ENCODE data around the gene AKAP8L. TPM values are rescaled to one million over a fixed set of nuclear protein-coding genes. Genes with fewer than 3 reads are reported as not detected.
"Not testable (repeated sequence)": the region's sequence is repeated elsewhere in the genome, so short reads cannot be mapped to it uniquely, and the experiment has no call there.

Gene AKAP8L
- total and polyA plus RNA-seq, 11 donors = 43.3 to 72.2 (median 60.1) TPM

GRCh38 chr19:15337202-15337601 is 81.6 kb downstream of the AKAP8L start:
- no peak for DNase-seq
- H3K27me3 ChIP-seq = no peaks in the 10 kb centered on the region
- no peaks in the 10 kb centered on the region for H3K9me3 ChIP-seq
- no peak for TF ChIP-seq CTCF (IDR thresholded peaks at IDR 0.05)
- no peak for TF ChIP-seq POLR2A (IDR thresholded peaks at IDR 0.05)
- peaks cover 0 to 10% (median 0%) of the 10 kb centered on the region in 9 donors for H3K36me3 ChIP-seq
- H3K27ac ChIP-seq = peak overlapping the region in 8 of 12 donors; percentile 12 to 56 (median 38)
- 36 to 48% (median 43%) methylated on average over 8 of the region's 8 CpGs for WGBS, 4 donors
- ATAC-seq = peak in 2 of 4 donors; percentile 48 to 52
- no peak overlapping the region for H3K4me3 ChIP-seq
- intact Hi-C loops (cut with DNase I) = loop anchor here in 1 of 10 donors (10.0 kb wide), 1 partner anchor 72 kb away; no protein-coding TSS in a partner anchor
- peaks cover 0 to 33% (median 22%) of the 10 kb centered on the region in 12 donors for H3K4me1 ChIP-seq

DNA sequence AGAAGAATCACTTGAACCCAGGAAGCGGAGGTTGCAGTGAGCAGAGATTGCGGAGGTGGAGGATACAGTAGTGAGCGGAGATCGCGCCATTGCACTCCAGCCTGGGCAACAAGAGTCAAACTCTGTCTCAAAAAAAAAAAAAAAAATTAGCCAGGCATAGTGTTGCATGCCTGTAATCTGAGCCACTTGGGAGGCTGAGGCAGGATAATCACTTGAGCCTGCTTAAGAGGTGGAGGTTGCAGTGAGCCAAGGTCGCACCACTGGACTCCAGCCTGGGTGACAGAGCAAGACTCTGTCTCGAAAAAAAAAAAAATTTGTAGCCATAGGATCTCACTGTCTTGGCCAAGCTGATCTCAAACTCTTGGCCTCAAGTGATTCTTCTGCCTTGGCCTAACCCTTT is 82.8 kb downstream of the AKAP8L start:
- Histone ChIP-seq H3K4me1 (peaks cover 0 to 35% (median 23%) of the 10 kb centered on the region in 12 donors), H3K27ac (peak overlapping the region in 7 of 12 donors; percentile 12 to 56 (median 44)), H3K36me3 (peaks cover 0 to 10% (median 0%) of the 10 kb centered on the region in 9 donors)
- H3K9me3 ChIP-seq, H3K4me3 ChIP-seq, H3K27me3 ChIP-seq: not testable (repeated sequence)
- peak in 3 of 4 donors; percentile 2 to 29 (median 27) for ATAC-seq
- intact Hi-C loops (cut with DNase I) = loop anchor here in 1 of 10 donors (10.0 kb wide), 1 partner anchor 71 kb away; no protein-coding TSS in a partner anchor
- 55 to 69% (median 57%) methylated on average over 7 of the region's 7 CpGs for WGBS, 4 donors
- DNase-seq = peak in 1 of 5 donors; percentile 48

- H3K4me3 ChIP-seq = peak within 1 kb of the TSS; percentile 73 to 99 (median 96)
- intact Hi-C loops (cut with DNase I) = loop anchor here in 8 of 10 donors (5.0 to 10.0 kb wide), 7 partner anchors 35 to 120 kb away; partner anchors contain the start of gene AKAP8 (in 3 of the 8)
- no peak for TF ChIP-seq POLR2A (IDR thresholded peaks at IDR 0.05)
- peak within 1 kb of the TSS; percentile 84 to 97 (median 92) for H3K27ac ChIP-seq
- H3K27me3 ChIP-seq = no peaks in the 10 kb centered on the region
- ATAC-seq (peak; percentile 22 to 84 (median 80)), DNase-seq (peak; percentile 74 to 88 (median 84))
- WGBS, 4 donors = 2 to 5% (median 3%) methylated on average over 32 to 81 of the region's 81 CpGs
- peaks cover 6 to 67% (median 54%) of the 10 kb centered on the region in 12 donors for H3K4me1 ChIP-seq
- no peaks in the 10 kb centered on the region for H3K9me3 ChIP-seq
- H3K36me3 ChIP-seq = peaks cover 0 to 3% (median 0%) of the 10 kb centered on the region in 9 donors
Measured at GRCh38 chr19:15332311-15332996, 86.3 kb downstream of the AKAP8L start, which contains the start of gene BRD4. BRD4 (minus strand) TSS chr19:15332539; CDS start chr19:15273099, 59,440 bp downstream.

DNA sequence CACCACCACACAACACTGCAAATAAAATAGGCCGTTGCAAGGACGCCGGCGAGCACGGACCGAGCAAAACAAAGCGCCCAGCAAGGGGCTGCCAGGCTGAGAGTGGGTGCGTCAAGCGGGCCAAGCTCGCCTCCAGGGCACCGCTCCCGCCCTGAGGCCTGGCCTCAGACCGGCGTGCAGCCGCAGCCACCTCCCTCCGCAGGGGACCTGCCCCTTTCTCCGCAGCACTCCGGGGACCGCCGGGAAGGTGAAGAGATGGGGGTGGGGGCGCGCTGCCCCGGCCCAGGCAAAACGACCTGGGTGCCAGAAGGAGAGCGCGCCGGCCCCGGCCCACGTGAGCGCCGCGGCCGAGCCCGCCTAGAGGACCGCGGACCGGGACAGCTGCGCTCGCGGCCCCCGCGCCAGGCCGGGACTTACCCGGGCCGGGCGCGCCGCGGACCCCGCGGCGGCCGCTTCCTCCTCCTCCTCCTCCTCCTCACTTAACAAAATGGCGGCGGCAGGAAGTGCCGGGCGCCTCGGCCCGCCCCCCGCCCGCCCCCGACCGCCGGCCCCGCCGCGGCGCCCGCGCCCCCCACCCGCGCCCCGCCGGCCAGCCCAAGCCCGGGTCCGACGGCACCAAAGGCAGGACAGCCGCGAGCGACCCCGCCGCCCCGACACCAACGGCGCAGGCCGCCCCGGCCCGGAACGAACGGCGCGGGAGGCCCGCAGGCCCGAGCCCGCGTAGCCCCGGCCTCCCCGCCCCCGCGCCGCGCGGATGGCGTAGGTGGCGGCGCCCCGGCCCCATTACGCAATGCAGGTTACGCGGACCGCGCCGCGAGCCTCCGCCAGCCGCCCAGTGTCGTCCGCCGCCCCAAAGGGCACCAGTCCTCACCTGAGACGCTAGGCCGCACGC is 87.1 kb downstream of the AKAP8L start:
- ATAC-seq (peak in 3 of 4 donors; percentile 36 to 52 (median 41)), DNase-seq (peak; percentile 51 to 83 (median 64))
- no peaks in the 10 kb centered on the region for H3K27me3 ChIP-seq
- peak overlapping the region; percentile 73 to 99 (median 96) for H3K4me3 ChIP-seq
- H3K36me3 ChIP-seq = peaks cover 0 to 3% (median 0%) of the 10 kb centered on the region in 9 donors
- peak overlapping the region; percentile 84 to 97 (median 92) for H3K27ac ChIP-seq
- peaks cover 6 to 67% (median 54%) of the 10 kb centered on the region in 12 donors for H3K4me1 ChIP-seq
- intact Hi-C loops (cut with DNase I) = loop anchor here in 8 of 10 donors (5.0 to 10.0 kb wide), 7 partner anchors 34 to 121 kb away; partner anchors contain the start of gene AKAP8 (in 3 of the 8)
- H3K9me3 ChIP-seq = no peaks in the 10 kb centered on the region
- TF ChIP-seq CTCF (IDR thresholded peaks at IDR 0.05) (no peak), POLR2A (IDR thresholded peaks at IDR 0.05) (no peak)
- 0 to 1% (median 1%) methylated on average over 10 to 122 of the region's 122 CpGs for WGBS, 4 donors

All from heart left ventricle (tissue), 16 donors.